Central memory CD8-positive, alpha-beta T cell (primary cell): Measurements from ENCODE around the gene CLIC4.
"Not testable (repeated sequence)": the region's sequence is repeated elsewhere in the genome, so short reads cannot be mapped to it uniquely, and the experiment has no call there.

Source experiments
- ATAC-seq: fragments of 150-1000 bp; cut with Tn5 transposase; replicated peaks from 2 replicates; pipeline ENCODE4 v1.10.0; 2022; ENCODE audit warnings: mild to moderate bottlenecking, moderate FRiP score, moderate number of reproducible peaks; ENCODE audit not compliant: poor library complexity, severe bottlenecking; ENCODE audit errors: extremely low read depth
- DNase-seq, 2 donors: peaks; one replicate each; pipeline ENCODE4 v3.0.0; 2021; ENCODE audit warnings: low spot score in 2 of 2
- H3K27ac Mint-ChIP-seq: one replicate; pipeline ENCODE4 v1.8.0; 2022; ENCODE audit warnings: low read depth, mild to moderate bottlenecking, moderate library complexity, mixed read lengths
- H3K27me3 Mint-ChIP-seq: one replicate; pipeline ENCODE4 v1.8.0; 2022; ENCODE audit warnings: mixed read lengths
- H3K36me3 Mint-ChIP-seq: one replicate; pipeline ENCODE4 v1.8.0; 2022; ENCODE audit warnings: mild to moderate bottlenecking, moderate library complexity, mixed read lengths; ENCODE audit not compliant: insufficient read depth
- H3K4me1 Mint-ChIP-seq: one replicate; pipeline ENCODE4 v1.8.0; 2022; ENCODE audit warnings: mixed read lengths
- H3K4me3 Mint-ChIP-seq: one replicate; pipeline ENCODE4 v1.8.0; 2022; ENCODE audit warnings: mild to moderate bottlenecking, moderate library complexity, mixed read lengths
- H3K9me3 Mint-ChIP-seq: one replicate; pipeline ENCODE4 v1.8.0; 2022; ENCODE audit warnings: mixed read lengths

The CLIC4 gene

GRCh38 chr1:24878775-24879742, 133.8 kb downstream of the CLIC4 start:
- Mint-ChIP-seq H3K4me1 (no peaks in the 10 kb centered on the region), H3K4me3 (no peak overlapping the region), H3K36me3 (peaks cover 2% of the 10 kb centered on the region), H3K27ac (no peak overlapping the region), H3K27me3 (no peaks in the 10 kb centered on the region), H3K9me3 (peaks cover under 1% of the 10 kb centered on the region)
- DNase-seq (no peak), ATAC-seq (no peak)

- no peak for ATAC-seq
- no peak overlapping the region for H3K4me3 Mint-ChIP-seq
- peaks cover 11% of the 10 kb centered on the region for H3K9me3 Mint-ChIP-seq
- peaks cover 2% of the 10 kb centered on the region for H3K36me3 Mint-ChIP-seq
- no peak for DNase-seq
- H3K27ac Mint-ChIP-seq = no peak overlapping the region
- H3K27me3 Mint-ChIP-seq = no peaks in the 10 kb centered on the region
- no peaks in the 10 kb centered on the region for H3K4me1 Mint-ChIP-seq
Measured at GRCh38 chr1:24881034-24881433, 135.8 kb downstream of the CLIC4 start.

GRCh38 chr1:24884751-24885150, 139.5 kb downstream of the CLIC4 start:
- ATAC-seq (no peak), DNase-seq (no peak)
- Mint-ChIP-seq H3K36me3 (peaks cover 11% of the 10 kb centered on the region), H3K4me3 (no peak overlapping the region), H3K9me3 (peaks cover 11% of the 10 kb centered on the region), H3K4me1 (no peaks in the 10 kb centered on the region), H3K27ac (no peak overlapping the region), H3K27me3 (no peaks in the 10 kb centered on the region)

- Mint-ChIP-seq H3K27ac (no peak overlapping the region), H3K36me3 (peaks cover 12% of the 10 kb centered on the region), H3K4me1 (no peaks in the 10 kb centered on the region), H3K9me3 (peaks cover 11% of the 10 kb centered on the region), H3K4me3 (no peak overlapping the region), H3K27me3 (no peaks in the 10 kb centered on the region)
- ATAC-seq = no peak
- DNase-seq = no peak
Measured at GRCh38 chr1:24886241-24886640, 141.0 kb downstream of the CLIC4 start.

GRCh38 chr1:24888061-24888970, 143.1 kb downstream of the CLIC4 start:
- H3K27me3 Mint-ChIP-seq = no peaks in the 10 kb centered on the region

GRCh38 chr1:24888971-24889676, 143.9 kb downstream of the CLIC4 start:
- Mint-ChIP-seq H3K9me3 (peaks cover 15% of the 10 kb centered on the region), H3K4me3 (no peak overlapping the region), H3K36me3 (peaks cover 15% of the 10 kb centered on the region), H3K27ac (no peak overlapping the region), H3K27me3 (no peaks in the 10 kb centered on the region), H3K4me1 (no peaks in the 10 kb centered on the region)
- no peak for DNase-seq
- ATAC-seq = no peak

More at GRCh38 chr1:24888061-24888970, 143.1 kb downstream of the CLIC4 start:
- ATAC-seq (no peak), DNase-seq (no peak)
- Mint-ChIP-seq H3K4me3 (no peak overlapping the region), H3K9me3 (peaks cover 17% of the 10 kb centered on the region), H3K4me1 (no peaks in the 10 kb centered on the region), H3K27ac (no peak overlapping the region), H3K36me3 (peaks cover 12% of the 10 kb centered on the region)

GRCh38 chr1:24890887-24891286, 145.6 kb downstream of the CLIC4 start:
- ATAC-seq (no peak), DNase-seq (no peak)
- Mint-ChIP-seq H3K27me3 (no peaks in the 10 kb centered on the region), H3K4me3 (no peak overlapping the region), H3K4me1 (no peaks in the 10 kb centered on the region), H3K36me3 (peaks cover 15% of the 10 kb centered on the region), H3K9me3 (peaks cover 6% of the 10 kb centered on the region), H3K27ac (no peak overlapping the region)

- not testable (repeated sequence) for DNase-seq, H3K27ac Mint-ChIP-seq, H3K9me3 Mint-ChIP-seq, ATAC-seq, H3K4me1 Mint-ChIP-seq, H3K4me3 Mint-ChIP-seq, H3K27me3 Mint-ChIP-seq
- H3K36me3 Mint-ChIP-seq = peaks cover 15% of the 10 kb centered on the region
Measured at GRCh38 chr1:24891367-24891766, 146.1 kb downstream of the CLIC4 start.

- Mint-ChIP-seq H3K36me3 (peaks cover 15% of the 10 kb centered on the region), H3K27ac (peak overlapping the region; percentile 11), H3K27me3 (no peaks in the 10 kb centered on the region), H3K4me3 (no peak overlapping the region), H3K9me3 (peaks cover 6% of the 10 kb centered on the region), H3K4me1 (peaks cover 8% of the 10 kb centered on the region)
- ATAC-seq = no peak
- peak in 1 of 2 donors; percentile 9 for DNase-seq
Measured at GRCh38 chr1:24892188-24893153, 147.2 kb downstream of the CLIC4 start.

- Mint-ChIP-seq H3K36me3 (peaks cover 15% of the 10 kb centered on the region), H3K27me3 (no peaks in the 10 kb centered on the region), H3K9me3 (peaks cover 6% of the 10 kb centered on the region), H3K4me1 (peaks cover 17% of the 10 kb centered on the region), H3K27ac (no peak overlapping the region), H3K4me3 (no peak overlapping the region)
- ATAC-seq (no peak), DNase-seq (no peak)
Measured at GRCh38 chr1:24893431-24893830, 148.2 kb downstream of the CLIC4 start.
